K562 (cell line): ENCODE data around the gene SPG21. TPM values are rescaled to one million over a fixed set of nuclear protein-coding genes. Genes with fewer than 3 reads are reported as not detected.
A peak's percentile ranks its signal among the peaks of the same experiment; 100 is the strongest.

Experiments used
- BDP1 ChIP-seq: IDR thresholded peaks from 3 replicates; pipeline ENCODE4 v1.6.1; 2011; ENCODE audit not compliant: insufficient read length, insufficient read depth
- CTBP1 ChIP-seq: fragments of 450-650 bp; IDR thresholded peaks from 2 replicates; pipeline ENCODE4 v1.6.1; 2016; ENCODE audit warnings: borderline replicate concordance
- DDX20 ChIP-seq: fragments of 450-650 bp; IDR thresholded peaks from 2 replicates; pipeline ENCODE4 v1.6.1; 2016; ENCODE audit warnings: missing genetic modification characterization, low read depth, mild to moderate bottlenecking, missing compliant biosample characterization, moderate library complexity
- HNRNPH1 ChIP-seq: fragments of 200-400 bp; formaldehyde crosslinking; optimal IDR thresholded peaks from 2 replicates; pipeline ENCODE3; 2017; ENCODE audit warnings: low read depth, mild to moderate bottlenecking, low read length, moderate library complexity
- ILK ChIP-seq: fragments of 450-650 bp; IDR thresholded peaks from 2 replicates; pipeline ENCODE4 v1.6.1; 2016; ENCODE audit warnings: missing genetic modification characterization, low read depth, mild to moderate bottlenecking, missing compliant biosample characterization, moderate library complexity, borderline replicate concordance
- KDM5B ChIP-seq: fragments of 200-600 bp; sonication (generic); IDR thresholded peaks from 2 replicates; pipeline ENCODE4 v1.6.1; 2012; ENCODE audit warnings: low read depth, mild to moderate bottlenecking, moderate library complexity, low read length, control low read depth, inconsistent platforms; ENCODE audit not compliant: insufficient replicate concordance
- NR4A1 ChIP-seq, 2 experiments: fragments of 250-450 bp in 1 of 2; fragments of 450-650 bp in 1 of 2; sonication (Bioruptor Pico) in 1 of 2; IDR thresholded peaks; 2 replicates each; pipeline versions ENCODE4 v1.4.0 to v1.6.1; 2016 to 2020; ENCODE audit warnings: mild to moderate bottlenecking in 2 of 2, missing compliant biosample characterization in 1 of 2, missing genetic modification characterization in 1 of 2, moderate library complexity in 1 of 2
- ZC3H4 ChIP-seq: sonication (generic); formaldehyde crosslinking; IDR thresholded peaks from 2 replicates; pipeline ENCODE4 v1.9.0; 2021; ENCODE audit warnings: missing genetic modification reagents, borderline replicate concordance
- ZNF780A ChIP-seq: fragments of 250-450 bp; sonication (Bioruptor Pico); IDR thresholded peaks from 2 replicates; pipeline ENCODE4 v1.5.0; 2021; ENCODE audit warnings: mild to moderate bottlenecking
- polyA plus RNA-seq, 8 experiments: library from polyadenylated mRNA; depleted of rRNA in 4 of 8; stranded (reverse) in 5 of 8; unstranded in 3 of 8; fragments of >200 nt; fragmentation: Nextera tagmentation in 2 of 8; fragmentation: Illumina TruSeq in 1 of 8; extraction: Ambion mirVana in 2 of 8; extraction: Trizol in 1 of 8; gene quantifications; 2 replicates each; pipeline versions ENCODE4 v1.2.1 to v1.2.3, GENCODE V29; 2011 to 2014; ENCODE audit warnings: inconsistent platforms in 1 of 8, missing spikeins in 1 of 8
- total RNA-seq, 7 experiments: library from RNA; depleted of rRNA in 6 of 7; stranded (reverse); fragments of >200 nt in 6 of 7; fragmentation: Illumina TruSeq in 2 of 7; extraction: Trizol in 2 of 7; gene quantifications; 2 replicates each; pipeline versions ENCODE4 v1.2.1 to v1.2.3, GENCODE V29; 2011 to 2021; ENCODE audit warnings: low replicate concordance in 1 of 7
- TF ChIP-seq, protein P1 (sequence below): fragments of 250-450 bp; sonication (Bioruptor Pico); IDR thresholded peaks from 2 replicates; pipeline ENCODE4 v1.5.0; 2021
- TF ChIP-seq, protein P2 (sequence below): sonication (generic); formaldehyde crosslinking; IDR thresholded peaks from 2 replicates; pipeline ENCODE4 v1.8.0; 2022; ENCODE audit warnings: missing genetic modification reagents, mild to moderate bottlenecking, moderate library complexity, borderline replicate concordance
- TF ChIP-seq, protein P3 (sequence below): fragments of 200-400 bp; formaldehyde crosslinking; IDR thresholded peaks from 2 replicates; pipeline ENCODE4 v1.6.1; 2017; ENCODE audit warnings: mild to moderate bottlenecking, low read depth, low read length, moderate library complexity
- TF ChIP-seq, protein P4 (sequence below), 3 experiments: fragments of 200-800 bp in 1 of 3; fragments of 250-450 bp in 1 of 3; fragments of 450-650 bp in 1 of 3; sonication (Bioruptor Pico) in 1 of 3; sonication (Bioruptor generic) in 1 of 3; formaldehyde crosslinking in 1 of 3; IDR thresholded peaks; 2 replicates each; pipeline versions ENCODE4 v1.6.1 to v1.8.0; 2016 to 2022; ENCODE audit warnings: mild to moderate bottlenecking in 2 of 3, missing genetic modification characterization in 2 of 3, missing compliant biosample characterization in 1 of 3, moderate library complexity in 1 of 3
- TF ChIP-seq, protein P5 (sequence below): fragments of 250-450 bp; sonication (Bioruptor Pico); IDR thresholded peaks from 2 replicates; pipeline ENCODE4 v1.5.1; 2021; ENCODE audit warnings: mild to moderate bottlenecking

The SPG21 gene
- total and polyA plus RNA-seq, 9 of the 15 experiments (the other 6 are each of a cell fraction or from before 2014, with no cell fraction given) = 22.8 to 98.8 (median 65.1) TPM

DNA sequence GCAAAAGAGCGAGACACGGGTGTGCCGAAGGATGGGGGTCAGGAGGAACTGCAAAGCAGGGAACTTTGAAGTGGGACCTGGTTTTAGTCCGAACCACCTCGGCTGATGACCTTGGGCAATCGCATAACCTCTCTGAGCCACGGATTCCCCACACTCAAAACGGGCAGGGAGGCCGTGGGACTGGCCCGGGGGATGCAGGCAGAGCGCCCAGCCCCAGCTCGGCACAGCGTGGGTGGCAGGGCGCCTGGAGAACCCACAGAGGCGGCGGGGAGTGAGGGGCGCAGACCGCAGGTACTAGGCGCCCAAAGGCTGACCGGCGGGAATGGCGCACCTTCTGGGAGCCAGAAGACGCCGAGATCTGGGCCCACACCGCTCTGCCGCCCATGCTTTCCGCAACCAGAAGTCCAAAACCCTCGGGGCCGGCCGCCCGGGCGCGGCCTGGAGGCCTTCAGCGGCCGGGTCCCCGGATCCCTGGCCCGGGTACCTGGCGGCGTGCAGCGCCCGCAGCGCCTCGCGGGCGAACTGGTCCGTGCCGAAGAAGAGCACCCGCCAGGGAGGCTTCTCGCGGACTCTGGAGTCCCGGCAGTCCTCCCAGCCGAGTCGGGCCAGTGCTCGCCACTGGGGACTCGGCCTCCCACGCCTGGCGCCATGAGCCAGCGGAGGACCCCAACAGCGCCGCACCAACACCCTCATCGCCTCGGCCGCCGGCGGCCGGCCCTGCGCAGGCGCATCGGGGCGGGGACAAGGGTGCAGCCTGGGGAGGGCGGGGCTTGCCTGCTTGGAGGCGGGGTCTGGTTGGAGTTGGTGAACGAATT, 39.4 kb upstream of the SPG21 start, which contains the start of gene MTFMT (continued):
- TF ChIP-seq, protein P1, sequence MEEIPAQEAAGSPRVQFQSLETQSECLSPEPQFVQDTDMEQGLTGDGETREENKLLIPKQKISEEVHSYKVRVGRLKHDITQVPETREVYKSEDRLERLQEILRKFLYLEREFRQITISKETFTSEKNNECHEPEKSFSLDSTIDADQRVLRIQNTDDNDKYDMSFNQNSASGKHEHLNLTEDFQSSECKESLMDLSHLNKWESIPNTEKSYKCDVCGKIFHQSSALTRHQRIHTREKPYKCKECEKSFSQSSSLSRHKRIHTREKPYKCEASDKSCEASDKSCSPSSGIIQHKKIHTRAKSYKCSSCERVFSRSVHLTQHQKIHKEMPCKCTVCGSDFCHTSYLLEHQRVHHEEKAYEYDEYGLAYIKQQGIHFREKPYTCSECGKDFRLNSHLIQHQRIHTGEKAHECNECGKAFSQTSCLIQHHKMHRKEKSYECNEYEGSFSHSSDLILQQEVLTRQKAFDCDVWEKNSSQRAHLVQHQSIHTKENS = no peak
- TF ChIP-seq, protein P2, sequence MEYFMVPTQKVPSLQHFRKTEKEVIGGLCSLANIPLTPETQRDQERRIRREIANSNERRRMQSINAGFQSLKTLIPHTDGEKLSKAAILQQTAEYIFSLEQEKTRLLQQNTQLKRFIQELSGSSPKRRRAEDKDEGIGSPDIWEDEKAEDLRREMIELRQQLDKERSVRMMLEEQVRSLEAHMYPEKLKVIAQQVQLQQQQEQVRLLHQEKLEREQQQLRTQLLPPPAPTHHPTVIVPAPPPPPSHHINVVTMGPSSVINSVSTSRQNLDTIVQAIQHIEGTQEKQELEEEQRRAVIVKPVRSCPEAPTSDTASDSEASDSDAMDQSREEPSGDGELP = peak; percentile 61; the same call in 1 of the 2 replicates
- TF ChIP-seq KDM5B (peak; percentile 87), ZC3H4 (no peak), ZNF780A (CRISPR knock-in tag) (no peak), HNRNPH1 (no peak), CTBP1 (peak; percentile 45; the same call in 1 of the 2 replicates), DDX20 (tag) (no peak), NR4A1 (CRISPR knock-in tag; IDR thresholded peaks at IDR 0.05) (no peak), NR4A1 (tag; IDR thresholded peaks at IDR 0.05) (0 out of 2 replicates have a peak, but pooled peaks have one; percentile 22), ILK (tag) (no peak), BDP1 (no peak)
- TF ChIP-seq, protein P3, sequence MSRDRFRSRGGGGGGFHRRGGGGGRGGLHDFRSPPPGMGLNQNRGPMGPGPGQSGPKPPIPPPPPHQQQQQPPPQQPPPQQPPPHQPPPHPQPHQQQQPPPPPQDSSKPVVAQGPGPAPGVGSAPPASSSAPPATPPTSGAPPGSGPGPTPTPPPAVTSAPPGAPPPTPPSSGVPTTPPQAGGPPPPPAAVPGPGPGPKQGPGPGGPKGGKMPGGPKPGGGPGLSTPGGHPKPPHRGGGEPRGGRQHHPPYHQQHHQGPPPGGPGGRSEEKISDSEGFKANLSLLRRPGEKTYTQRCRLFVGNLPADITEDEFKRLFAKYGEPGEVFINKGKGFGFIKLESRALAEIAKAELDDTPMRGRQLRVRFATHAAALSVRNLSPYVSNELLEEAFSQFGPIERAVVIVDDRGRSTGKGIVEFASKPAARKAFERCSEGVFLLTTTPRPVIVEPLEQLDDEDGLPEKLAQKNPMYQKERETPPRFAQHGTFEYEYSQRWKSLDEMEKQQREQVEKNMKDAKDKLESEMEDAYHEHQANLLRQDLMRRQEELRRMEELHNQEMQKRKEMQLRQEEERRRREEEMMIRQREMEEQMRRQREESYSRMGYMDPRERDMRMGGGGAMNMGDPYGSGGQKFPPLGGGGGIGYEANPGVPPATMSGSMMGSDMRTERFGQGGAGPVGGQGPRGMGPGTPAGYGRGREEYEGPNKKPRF = no peak
- TF ChIP-seq, protein P4, sequence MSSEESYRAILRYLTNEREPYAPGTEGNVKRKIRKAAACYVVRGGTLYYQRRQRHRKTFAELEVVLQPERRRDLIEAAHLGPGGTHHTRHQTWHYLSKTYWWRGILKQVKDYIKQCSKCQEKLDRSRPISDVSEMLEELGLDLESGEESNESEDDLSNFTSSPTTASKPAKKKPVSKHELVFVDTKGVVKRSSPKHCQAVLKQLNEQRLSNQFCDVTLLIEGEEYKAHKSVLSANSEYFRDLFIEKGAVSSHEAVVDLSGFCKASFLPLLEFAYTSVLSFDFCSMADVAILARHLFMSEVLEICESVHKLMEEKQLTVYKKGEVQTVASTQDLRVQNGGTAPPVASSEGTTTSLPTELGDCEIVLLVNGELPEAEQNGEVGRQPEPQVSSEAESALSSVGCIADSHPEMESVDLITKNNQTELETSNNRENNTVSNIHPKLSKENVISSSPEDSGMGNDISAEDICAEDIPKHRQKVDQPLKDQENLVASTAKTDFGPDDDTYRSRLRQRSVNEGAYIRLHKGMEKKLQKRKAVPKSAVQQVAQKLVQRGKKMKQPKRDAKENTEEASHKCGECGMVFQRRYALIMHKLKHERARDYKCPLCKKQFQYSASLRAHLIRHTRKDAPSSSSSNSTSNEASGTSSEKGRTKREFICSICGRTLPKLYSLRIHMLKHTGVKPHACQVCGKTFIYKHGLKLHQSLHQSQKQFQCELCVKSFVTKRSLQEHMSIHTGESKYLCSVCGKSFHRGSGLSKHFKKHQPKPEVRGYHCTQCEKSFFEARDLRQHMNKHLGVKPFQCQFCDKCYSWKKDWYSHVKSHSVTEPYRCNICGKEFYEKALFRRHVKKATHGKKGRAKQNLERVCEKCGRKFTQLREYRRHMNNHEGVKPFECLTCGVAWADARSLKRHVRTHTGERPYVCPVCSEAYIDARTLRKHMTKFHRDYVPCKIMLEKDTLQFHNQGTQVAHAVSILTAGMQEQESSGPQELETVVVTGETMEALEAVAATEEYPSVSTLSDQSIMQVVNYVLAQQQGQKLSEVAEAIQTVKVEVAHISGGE (CRISPR knock-in tag; IDR thresholded peaks at IDR 0.05) = peak in 1 of 3 experiments; percentile 50; a peak in 2 of 6 replicates
- TF ChIP-seq, protein P5, sequence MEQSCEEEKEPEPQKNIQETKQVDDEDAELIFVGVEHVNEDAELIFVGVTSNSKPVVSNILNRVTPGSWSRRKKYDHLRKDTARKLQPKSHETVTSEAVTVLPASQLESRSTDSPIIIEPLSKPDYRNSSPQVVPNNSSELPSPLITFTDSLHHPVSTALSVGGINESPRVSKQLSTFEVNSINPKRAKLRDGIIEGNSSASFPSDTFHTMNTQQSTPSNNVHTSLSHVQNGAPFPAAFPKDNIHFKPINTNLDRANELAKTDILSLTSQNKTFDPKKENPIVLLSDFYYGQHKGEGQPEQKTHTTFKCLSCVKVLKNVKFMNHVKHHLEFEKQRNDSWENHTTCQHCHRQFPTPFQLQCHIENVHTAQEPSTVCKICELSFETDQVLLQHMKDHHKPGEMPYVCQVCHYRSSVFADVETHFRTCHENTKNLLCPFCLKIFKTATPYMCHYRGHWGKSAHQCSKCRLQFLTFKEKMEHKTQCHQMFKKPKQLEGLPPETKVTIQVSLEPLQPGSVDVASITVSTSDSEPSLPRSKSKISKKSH (CRISPR knock-in tag) = no peak
- TF ChIP-seq, all 486 proteins: peak for 65
